Neural progenitor cell (in vitro differentiated cells): ENCODE data around the gene ADGRV1. TPM values are rescaled to one million over a fixed set of nuclear protein-coding genes. Genes with fewer than 3 reads are reported as not detected.

Experiments
- DNase-seq: peaks from one replicate; pipeline ENCODE4 v3.0.0-alpha.2; 2016; ENCODE audit warnings: low spot score
- H2AFZ ChIP-seq: fragments of 200-600 bp; sonication (generic); replicated peaks from 2 replicates; pipeline ENCODE4 v1.6.1; 2016; ENCODE audit warnings: antibody characterized with exemption
- H3F3A ChIP-seq: fragments of 200-600 bp; sonication (generic); 2 replicates; pipeline ENCODE4 v1.6.1; 2016; ENCODE audit warnings: antibody characterized with exemption, low read depth
- H3K27ac ChIP-seq: fragments of 200-600 bp; sonication (generic); 2 replicates; pipeline ENCODE4 v1.5.1; 2016; ENCODE audit warnings: mild to moderate bottlenecking
- H3K27me3 ChIP-seq: fragments of 200-600 bp; sonication (generic); 2 replicates; pipeline ENCODE4 v1.6.1; 2016; ENCODE audit warnings: mild to moderate bottlenecking, moderate library complexity
- H3K36me3 ChIP-seq: fragments of 200-600 bp; sonication (generic); 2 replicates; pipeline ENCODE4 v1.5.1; 2016
- H3K4me1 ChIP-seq: fragments of 200-600 bp; sonication (generic); 2 replicates; pipeline ENCODE4 v1.6.1; 2016; ENCODE audit warnings: mixed run types
- H3K4me2 ChIP-seq: fragments of 200-600 bp; sonication (generic); 2 replicates; pipeline ENCODE4 v1.6.1; 2016
- H3K4me3 ChIP-seq: fragments of 200-600 bp; sonication (generic); 2 replicates; pipeline ENCODE4 v1.5.1; 2016
- H3K79me2 ChIP-seq: fragments of 200-600 bp; sonication (generic); 2 replicates; pipeline ENCODE4 v1.6.1; 2016; ENCODE audit warnings: low read depth
- H3K9ac ChIP-seq: fragments of 200-600 bp; sonication (generic); 2 replicates; pipeline ENCODE4 v1.6.1; 2016
- H3K9me3 ChIP-seq: fragments of 200-600 bp; sonication (generic); 2 replicates; pipeline ENCODE4 v1.5.1; 2016; ENCODE audit warnings: low read depth
- H4K20me1 ChIP-seq: fragments of 200-600 bp; sonication (generic); 2 replicates; pipeline ENCODE4 v1.6.1; 2016; ENCODE audit warnings: low read depth
- H3K27ac Mint-ChIP-seq: 3 replicates; pipeline ENCODE4 v1.8.0; 2021; ENCODE audit warnings: mixed read lengths
- H3K27me3 Mint-ChIP-seq: 2 replicates; pipeline ENCODE4 v1.8.0; 2022; ENCODE audit warnings: low read depth, mild to moderate bottlenecking, inconsistent platforms, moderate library complexity, mixed read lengths; ENCODE audit not compliant: insufficient read depth
- H3K36me3 Mint-ChIP-seq: 3 replicates; pipeline ENCODE4 v1.8.0; 2021; ENCODE audit warnings: mixed read lengths
- H3K4me1 Mint-ChIP-seq: 3 replicates; pipeline ENCODE4 v1.8.0; 2021; ENCODE audit warnings: mixed read lengths
- H3K4me3 Mint-ChIP-seq: 3 replicates; pipeline ENCODE4 v1.8.0; 2021; ENCODE audit warnings: mild to moderate bottlenecking, moderate library complexity, mixed read lengths
- H3K9me3 Mint-ChIP-seq: 3 replicates; pipeline ENCODE4 v1.8.0; 2020; ENCODE audit warnings: mixed read lengths
- CTCF ChIP-seq: fragments of 200-600 bp; sonication (generic); IDR thresholded peaks from 2 replicates; pipeline ENCODE4 v1.5.1; 2017; ENCODE audit warnings: antibody characterized with exemption, mild to moderate bottlenecking
- EZH2 ChIP-seq: fragments of 200-600 bp; sonication (generic); IDR thresholded peaks from 2 replicates; pipeline ENCODE4 v1.6.1; 2017; ENCODE audit warnings: antibody characterized with exemption, mild to moderate bottlenecking, moderate library complexity
- EZH2phosphoT487 ChIP-seq: fragments of 200-600 bp; sonication (generic); IDR thresholded peaks from 2 replicates; pipeline ENCODE4 v1.6.1; 2017; ENCODE audit warnings: antibody characterized with exemption
- total RNA-seq: library from RNA; depleted of rRNA; stranded (reverse); fragments of >200 nt; gene quantifications from 2 replicates; pipeline ENCODE4 v1.2.3, GENCODE V29; 2015; ENCODE audit warnings: low replicate concordance

ADGRV1 gene
- total RNA-seq, 1 donor from 2014 or later = 151 TPM

DNA sequence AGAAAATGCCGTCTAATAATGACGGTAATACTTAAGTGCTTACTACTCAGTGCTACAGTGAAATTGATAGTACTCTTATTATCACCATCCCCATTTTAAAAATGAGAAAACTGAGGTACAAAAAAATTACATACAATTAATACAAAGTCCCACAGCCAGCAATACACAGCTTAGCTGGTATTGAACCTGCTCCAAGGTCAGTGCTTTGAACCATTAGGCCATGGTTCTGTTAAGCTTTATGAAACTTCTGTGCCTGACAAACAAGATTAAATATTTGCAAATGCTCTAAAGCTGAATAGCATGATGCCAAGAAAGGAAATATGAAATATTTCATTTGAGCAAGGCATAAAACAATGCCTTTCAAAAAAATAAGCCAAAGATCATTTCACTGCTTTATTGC, 467.4 kb downstream of the ADGRV1 start:
- H3K4me1 Mint-ChIP-seq = peaks cover 14% of the 10 kb centered on the region
- H4K20me1 ChIP-seq = peaks cover 9% of the 10 kb centered on the region
- no peaks in the 10 kb centered on the region for H3K79me2 ChIP-seq
- no peak overlapping the region for H3K4me3 Mint-ChIP-seq
- H3K4me3 ChIP-seq = no peak overlapping the region
- DNase-seq = no peak
- no peak overlapping the region for H3K9ac ChIP-seq
- no peak overlapping the region for H3K4me2 ChIP-seq
- no peaks in the 10 kb centered on the region for H3K36me3 ChIP-seq
- H3K27ac Mint-ChIP-seq = no peak overlapping the region
- H3K9me3 Mint-ChIP-seq = no peaks in the 10 kb centered on the region
- TF ChIP-seq EZH2phosphoT487 (no peak), EZH2 (no peak), CTCF (no peak)
- peaks cover 1% of the 10 kb centered on the region for H3K36me3 Mint-ChIP-seq
- no peaks in the 10 kb centered on the region for H3K27me3 ChIP-seq
- no peaks in the 10 kb centered on the region for H3K9me3 ChIP-seq
- H3K27me3 Mint-ChIP-seq = no peaks in the 10 kb centered on the region
- H3K27ac ChIP-seq = no peak overlapping the region
- H3K4me1 ChIP-seq = peaks cover 13% of the 10 kb centered on the region
- H2AFZ ChIP-seq = no peak overlapping the region
- peaks cover 11% of the 10 kb centered on the region for H3F3A ChIP-seq

DNA sequence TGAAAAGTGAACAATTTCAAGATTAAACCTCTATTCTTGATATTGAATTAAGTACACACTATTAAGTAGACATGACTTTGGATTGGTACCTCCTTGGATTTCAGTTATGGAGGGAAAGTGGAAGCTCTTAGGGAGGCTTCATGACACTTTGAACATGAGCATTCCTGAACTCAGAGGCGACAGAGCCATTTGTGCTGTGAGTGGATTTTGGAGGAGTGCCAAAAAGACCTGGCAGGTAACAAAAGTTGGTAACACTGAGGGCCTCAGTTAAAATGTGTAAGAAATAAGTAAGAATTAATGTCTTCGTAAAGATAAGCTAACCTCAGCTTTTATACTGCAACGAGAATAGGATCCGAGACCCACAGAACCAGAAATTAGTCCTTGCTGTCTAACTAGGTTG, 467.9 kb downstream of the ADGRV1 start:
- TF ChIP-seq EZH2phosphoT487 (no peak), EZH2 (no peak), CTCF (no peak)
- peaks cover 11% of the 10 kb centered on the region for H3F3A ChIP-seq
- H3K4me2 ChIP-seq = no peak overlapping the region
- no peak overlapping the region for H3K4me3 ChIP-seq
- Mint-ChIP-seq H3K27me3 (no peaks in the 10 kb centered on the region), H3K36me3 (peaks cover 1% of the 10 kb centered on the region), H3K9me3 (no peaks in the 10 kb centered on the region), H3K4me3 (no peak overlapping the region), H3K27ac (no peak overlapping the region), H3K4me1 (peaks cover 14% of the 10 kb centered on the region)
- DNase-seq = no peak
- peaks cover 13% of the 10 kb centered on the region for H3K4me1 ChIP-seq
- H2AFZ ChIP-seq = no peak overlapping the region
- H3K79me2 ChIP-seq = no peaks in the 10 kb centered on the region
- peaks cover 9% of the 10 kb centered on the region for H4K20me1 ChIP-seq
- no peaks in the 10 kb centered on the region for H3K36me3 ChIP-seq
- no peak overlapping the region for H3K9ac ChIP-seq
- no peak overlapping the region for H3K27ac ChIP-seq
- H3K27me3 ChIP-seq = no peaks in the 10 kb centered on the region
- H3K9me3 ChIP-seq = no peaks in the 10 kb centered on the region

GRCh38 chr5:91027405-91028139, 469.0 kb downstream of the ADGRV1 start:
- Mint-ChIP-seq H3K4me1 (peaks cover 14% of the 10 kb centered on the region), H3K4me3 (no peak overlapping the region), H3K9me3 (no peaks in the 10 kb centered on the region), H3K27me3 (no peaks in the 10 kb centered on the region), H3K27ac (peak overlapping the region; percentile 43), H3K36me3 (peaks cover 1% of the 10 kb centered on the region)
- Histone ChIP-seq H3K9me3 (no peaks in the 10 kb centered on the region), H3K4me2 (peak overlapping the region; percentile 45), H3F3A (peaks cover 11% of the 10 kb centered on the region), H3K4me1 (peaks cover 13% of the 10 kb centered on the region), H3K9ac (no peak overlapping the region), H3K36me3 (no peaks in the 10 kb centered on the region), H3K4me3 (no peak overlapping the region), H2AFZ (no peak overlapping the region), H3K27me3 (no peaks in the 10 kb centered on the region), H3K79me2 (no peaks in the 10 kb centered on the region), H4K20me1 (peaks cover 9% of the 10 kb centered on the region), H3K27ac (peak overlapping the region; percentile 73)
- TF ChIP-seq CTCF = no peak
- no peak for TF ChIP-seq EZH2
- DNase-seq = no peak
